Ovary (tissue), 9 donors: ENCODE measurements around the gene TSPAN19. TPM values are rescaled to one million over a fixed set of nuclear protein-coding genes. Genes with fewer than 3 reads are reported as not detected.
"Not testable (repeated sequence)": the region's sequence is repeated elsewhere in the genome, so short reads cannot be mapped to it uniquely, and the experiment has no call there.

ENCODE experiments used
- DNase-seq, 5 donors: peaks; one replicate each; pipeline ENCODE4 v3.0.0-alpha.2; 2019 to 2020
- H3K27ac ChIP-seq, 2 donors: fragments of 200-600 bp; one replicate each; pipeline versions ENCODE4 v1.5.1 to v1.8.0; 2019 to 2022
- H3K27me3 ChIP-seq: fragments of 200-600 bp; one replicate; pipeline ENCODE4 v1.8.0; 2022
- H3K36me3 ChIP-seq: fragments of 200-600 bp; sonication (generic); one replicate; pipeline ENCODE4 v1.5.1; 2019
- H3K4me1 ChIP-seq: one replicate; pipeline ENCODE4 v1.8.1; 2013; ENCODE audit warnings: mild to moderate bottlenecking, moderate library complexity; ENCODE audit not compliant: insufficient read depth
- H3K4me3 ChIP-seq: fragments of 200-600 bp; sonication (generic); one replicate; pipeline ENCODE4 v1.5.1; 2017
- H3K9me3 ChIP-seq, 2 donors: fragments of 200-600 bp in 1 of 2; sonication (generic) in 1 of 2; one replicate each; pipeline versions ENCODE4 v1.5.1 to v1.8.1; 2013 to 2019; ENCODE audit warnings: mild to moderate bottlenecking in 1 of 2, moderate library complexity in 1 of 2
- EP300 ChIP-seq: sonication (generic); formaldehyde crosslinking; IDR thresholded peaks from one replicate; pipeline ENCODE4 v1.6.1; 2017; ENCODE audit warnings: antibody characterized with exemption
- POLR2A ChIP-seq: fragments of 450-650 bp; IDR thresholded peaks from one replicate; pipeline ENCODE4 v1.6.1; 2017; ENCODE audit warnings: antibody characterized with exemption, mild to moderate bottlenecking, moderate library complexity
- WGBS, 3 donors: extraction: QIAGEN DNeasy Blood & Tissue Kit in 1 of 3; methylation state at CpG; one replicate each; pipeline versions ENCODE4 v1.1.5 to v1.1.7; 2013 to 2017; 5-methylcytosine and 5-hydroxymethylcytosine counted together
- intact Hi-C, 4 donors: fragments of 100-400 bp; cut with DNase I; formaldehyde crosslinking; loops; one replicate each; pipeline versions ENCODE4 v1.11.0 to v1.15.1; 2022 to 2023
- polyA plus RNA-seq, 2 donors: library from polyadenylated mRNA; stranded (reverse); fragments of 200-250 nt in 1 of 2; fragments of 350-450 nt in 1 of 2; fragmentation: Illumina TruSeq in 1 of 2; extraction: RNeasy Lipid Tissue Mini Kit (QIAGEN cat#74804) in 1 of 2; gene quantifications; one replicate each; pipeline ENCODE4 v1.2.3, GENCODE V29; 2013 to 2014
- total RNA-seq, 7 donors: library from RNA; depleted of rRNA in 2 of 7; stranded (reverse); fragments of >200 nt in 2 of 7; fragmentation: NEBNext Ultra II Directional in 3 of 7; extraction: Animal tissue kit (Norgen Biotek cat#: 25700) in 3 of 7; gene quantifications; one replicate each; pipeline versions ENCODE4 v1.1.0 to v1.2.4, GENCODE V29; 2016 to 2023
- TF ChIP-seq, protein P1 (sequence below), 3 donors: fragments of 450-650 bp in 2 of 3; fragments of 200-600 bp in 1 of 3; IDR thresholded peaks; one replicate each; pipeline versions ENCODE4 v1.5.1 to v1.8.0; 2016 to 2022; ENCODE audit warnings: antibody characterized with exemption in 3 of 3, mild to moderate bottlenecking in 1 of 3
- donor health status: DM: no; HTN: no; CAD: no; lungs with moderate emphysema.
- donor health status: DM: no; HTN: no; CAD: no.
- donor health status: Bipolar disorder and iron deficiency.
- donor health status: DM: yes; HTN: yes; CAD: no.
- donor health status: DM: no; HTN: no; CAD: no.
- donor health status: DM: yes; HTN: yes; CAD: no.

Gene TSPAN19
- total and polyA plus RNA-seq, 9 donors: not detected

DNA sequence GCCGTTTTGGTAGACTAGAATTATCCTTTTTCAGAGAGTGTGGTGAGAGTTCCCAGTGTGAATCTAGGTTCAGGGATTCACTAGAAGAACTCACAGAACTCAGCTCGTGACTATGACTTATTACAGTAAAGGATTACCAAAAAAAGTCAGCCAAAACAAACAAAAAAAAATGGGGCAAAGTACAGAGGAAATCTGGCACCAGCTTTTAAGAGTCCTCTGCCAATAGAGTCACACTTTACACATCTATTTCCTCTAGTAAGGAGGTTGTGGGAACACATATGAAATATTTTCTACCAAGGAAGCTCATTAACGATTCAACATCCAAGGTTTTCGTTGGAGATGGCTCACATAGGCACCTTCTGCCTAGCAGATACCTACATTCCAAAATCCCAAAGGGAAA lies 28.2 kb downstream of the TSPAN19 start:
- Histone ChIP-seq H3K4me3 (no peak overlapping the region), H3K27ac (no peak overlapping the region), H3K27me3 (no peaks in the 10 kb centered on the region), H3K36me3 (no peaks in the 10 kb centered on the region), H3K9me3 (no peaks in the 10 kb centered on the region), H3K4me1 (no peaks in the 10 kb centered on the region)
- DNase-seq: no peak
- TF ChIP-seq EP300 (no peak), POLR2A (no peak)
- TF ChIP-seq, protein P1, sequence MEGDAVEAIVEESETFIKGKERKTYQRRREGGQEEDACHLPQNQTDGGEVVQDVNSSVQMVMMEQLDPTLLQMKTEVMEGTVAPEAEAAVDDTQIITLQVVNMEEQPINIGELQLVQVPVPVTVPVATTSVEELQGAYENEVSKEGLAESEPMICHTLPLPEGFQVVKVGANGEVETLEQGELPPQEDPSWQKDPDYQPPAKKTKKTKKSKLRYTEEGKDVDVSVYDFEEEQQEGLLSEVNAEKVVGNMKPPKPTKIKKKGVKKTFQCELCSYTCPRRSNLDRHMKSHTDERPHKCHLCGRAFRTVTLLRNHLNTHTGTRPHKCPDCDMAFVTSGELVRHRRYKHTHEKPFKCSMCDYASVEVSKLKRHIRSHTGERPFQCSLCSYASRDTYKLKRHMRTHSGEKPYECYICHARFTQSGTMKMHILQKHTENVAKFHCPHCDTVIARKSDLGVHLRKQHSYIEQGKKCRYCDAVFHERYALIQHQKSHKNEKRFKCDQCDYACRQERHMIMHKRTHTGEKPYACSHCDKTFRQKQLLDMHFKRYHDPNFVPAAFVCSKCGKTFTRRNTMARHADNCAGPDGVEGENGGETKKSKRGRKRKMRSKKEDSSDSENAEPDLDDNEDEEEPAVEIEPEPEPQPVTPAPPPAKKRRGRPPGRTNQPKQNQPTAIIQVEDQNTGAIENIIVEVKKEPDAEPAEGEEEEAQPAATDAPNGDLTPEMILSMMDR (IDR thresholded peaks at IDR 0.05): no peak
- WGBS, 3 donors: 34 to 57% (median 50%) methylated on average over 4 of the region's 4 CpGs
- intact Hi-C loops: no loop called here

DNA sequence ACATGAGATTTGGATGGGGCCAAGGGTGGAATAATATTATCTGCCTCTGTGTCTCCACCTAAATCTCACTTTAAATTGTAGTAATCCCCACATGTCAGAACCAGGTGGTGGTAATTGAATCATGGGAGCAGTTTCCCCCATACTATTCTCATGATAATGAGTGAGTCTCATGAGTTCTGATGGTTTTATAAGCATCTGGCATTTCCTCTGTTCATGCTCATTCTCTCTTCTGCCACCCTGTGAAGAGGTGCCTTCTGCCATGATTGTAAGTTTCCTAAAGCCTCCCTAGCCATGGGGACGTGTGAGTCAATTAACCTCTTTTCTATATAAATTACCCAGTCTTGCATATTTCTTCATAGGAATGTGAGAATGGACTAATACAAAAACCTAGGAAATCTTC lies 29.9 kb downstream of the TSPAN19 start:
- WGBS, 3 donors: 17 to 29% (median 23%) methylated on average over 1 of the region's 1 CpG
- H3K9me3 ChIP-seq: no peaks in the 10 kb centered on the region
- no peak for DNase-seq
- no peak overlapping the region for H3K27ac ChIP-seq
- H3K27me3 ChIP-seq: no peaks in the 10 kb centered on the region
- intact Hi-C loops: no loop called here
- H3K36me3 ChIP-seq: no peaks in the 10 kb centered on the region
- H3K4me3 ChIP-seq: no peak overlapping the region
- TF ChIP-seq EP300 (no peak), POLR2A (no peak)
- TF ChIP-seq, protein P1 (IDR thresholded peaks at IDR 0.05): no peak
- no peaks in the 10 kb centered on the region for H3K4me1 ChIP-seq

DNA sequence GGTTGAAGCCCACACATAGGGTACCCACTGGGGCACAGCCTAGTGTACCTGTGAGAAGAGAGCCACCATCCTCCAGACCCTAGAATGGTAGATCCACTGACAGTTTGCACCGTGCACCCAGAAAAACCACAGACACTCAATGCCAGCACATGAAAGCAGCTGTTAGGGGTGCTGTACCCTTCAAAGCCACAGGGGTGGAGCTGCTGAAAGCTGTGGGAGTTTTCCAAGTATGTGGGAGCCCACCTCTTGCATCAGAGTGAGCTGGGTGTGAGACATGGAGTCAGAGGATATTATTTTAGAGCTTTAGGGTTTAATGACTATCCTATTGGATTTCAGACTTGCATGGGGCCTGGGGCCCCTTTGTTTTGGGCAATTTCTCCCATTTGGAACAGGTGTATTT lies 30.5 kb downstream of the TSPAN19 start:
- H3K9me3 ChIP-seq: no peaks in the 10 kb centered on the region
- H3K27ac ChIP-seq: no peak overlapping the region
- no peaks in the 10 kb centered on the region for H3K4me1 ChIP-seq
- no peaks in the 10 kb centered on the region for H3K36me3 ChIP-seq
- no peaks in the 10 kb centered on the region for H3K27me3 ChIP-seq
- TF ChIP-seq POLR2A (no peak), EP300 (no peak)
- TF ChIP-seq, protein P1 (IDR thresholded peaks at IDR 0.05): no peak
- intact Hi-C loops: no loop called here
- no peak for DNase-seq
- no peak overlapping the region for H3K4me3 ChIP-seq
- WGBS, 3 donors: 90 to 100% (median 93%) methylated on average over 1 of the region's 1 CpG

DNA sequence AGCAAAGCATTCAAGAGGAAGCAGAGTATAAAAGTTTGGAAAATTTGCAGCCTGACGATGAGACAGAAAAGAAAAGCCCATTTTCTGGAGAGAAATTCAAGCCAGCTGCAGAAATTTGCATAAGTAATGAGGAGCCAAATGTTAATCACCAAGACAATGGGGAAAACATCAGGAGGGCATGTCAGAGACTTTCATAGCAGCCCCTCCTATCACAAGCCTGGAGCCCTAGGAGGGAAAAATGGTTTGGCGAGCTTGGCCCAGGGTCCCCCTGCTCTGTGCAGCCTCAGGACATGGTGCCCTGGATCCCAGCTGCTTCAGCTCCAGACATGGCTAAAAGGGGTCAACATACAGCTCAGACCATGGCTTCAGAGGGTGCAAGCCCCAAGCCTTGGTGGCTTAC lies 31.0 kb downstream of the TSPAN19 start:
- H3K27ac ChIP-seq, intact Hi-C loops, H3K9me3 ChIP-seq, DNase-seq, H3K36me3 ChIP-seq, H3K4me1 ChIP-seq, H3K27me3 ChIP-seq, H3K4me3 ChIP-seq: not testable (repeated sequence)
- WGBS, 3 donors: 51 to 67% (median 55%) methylated on average over 2 of the region's 2 CpGs

DNA sequence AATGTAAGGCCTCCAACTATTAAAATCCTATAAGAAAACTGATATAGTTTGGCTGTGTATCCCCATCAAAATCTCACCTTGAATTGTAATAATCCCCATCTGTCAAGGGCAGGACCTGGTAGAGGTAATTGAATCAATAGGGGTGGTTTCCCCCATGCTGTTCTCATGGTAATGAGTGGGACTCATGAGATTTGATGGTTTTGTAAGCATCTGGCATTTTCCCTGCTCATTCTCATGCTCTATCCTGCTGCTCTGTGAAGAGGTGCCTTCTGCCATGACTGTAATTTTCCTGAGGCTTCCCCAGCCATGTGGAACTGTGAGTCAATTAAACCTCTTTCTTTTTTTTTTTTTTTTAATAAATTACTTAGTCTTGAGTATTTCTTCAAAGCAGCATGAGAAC lies 31.9 kb downstream of the TSPAN19 start:
- intact Hi-C loops: no loop called here
- DNase-seq: no peak
- Histone ChIP-seq H3K27ac (no peak overlapping the region), H3K36me3 (no peaks in the 10 kb centered on the region), H3K4me1 (no peaks in the 10 kb centered on the region), H3K4me3 (no peak overlapping the region), H3K27me3 (no peaks in the 10 kb centered on the region), H3K9me3 (no peaks in the 10 kb centered on the region)
- no peak for TF ChIP-seq EP300
- no peak for TF ChIP-seq POLR2A
- TF ChIP-seq, protein P1 (IDR thresholded peaks at IDR 0.05): no peak
